ENCODE measurements around the gene CNOT1.

GRCh38 chr16:58474296-58474695, 155.3 kb downstream of the CNOT1 start:
- TF ChIP-seq POLR2A (IDR thresholded peaks at IDR 0.05) (no peak), CTCF (IDR thresholded peaks at IDR 0.05) (no peak)
